Stimulated activated CD8-positive, alpha-beta memory T cell treated with anti-CD3 and anti-CD28 coated beads, Interleukin-12 subunit alpha, Interleukin-12 subunit beta, amount 100 ng/mL, for 24 hours (primary cell): Measurements from ENCODE around the gene DUS3L.
"Not testable (repeated sequence)": the region's sequence is repeated elsewhere in the genome, so short reads cannot be mapped to it uniquely, and the experiment has no call there.

ENCODE experiments used
- DNase-seq: peaks from one replicate; pipeline ENCODE4 v3.0.0-alpha.2; 2020; ENCODE audit errors: extremely low read depth

DUS3L gene

GRCh38 chr19:5800361-5801270, 9.7 kb upstream of the DUS3L start:
- no peak for DNase-seq

DNA sequence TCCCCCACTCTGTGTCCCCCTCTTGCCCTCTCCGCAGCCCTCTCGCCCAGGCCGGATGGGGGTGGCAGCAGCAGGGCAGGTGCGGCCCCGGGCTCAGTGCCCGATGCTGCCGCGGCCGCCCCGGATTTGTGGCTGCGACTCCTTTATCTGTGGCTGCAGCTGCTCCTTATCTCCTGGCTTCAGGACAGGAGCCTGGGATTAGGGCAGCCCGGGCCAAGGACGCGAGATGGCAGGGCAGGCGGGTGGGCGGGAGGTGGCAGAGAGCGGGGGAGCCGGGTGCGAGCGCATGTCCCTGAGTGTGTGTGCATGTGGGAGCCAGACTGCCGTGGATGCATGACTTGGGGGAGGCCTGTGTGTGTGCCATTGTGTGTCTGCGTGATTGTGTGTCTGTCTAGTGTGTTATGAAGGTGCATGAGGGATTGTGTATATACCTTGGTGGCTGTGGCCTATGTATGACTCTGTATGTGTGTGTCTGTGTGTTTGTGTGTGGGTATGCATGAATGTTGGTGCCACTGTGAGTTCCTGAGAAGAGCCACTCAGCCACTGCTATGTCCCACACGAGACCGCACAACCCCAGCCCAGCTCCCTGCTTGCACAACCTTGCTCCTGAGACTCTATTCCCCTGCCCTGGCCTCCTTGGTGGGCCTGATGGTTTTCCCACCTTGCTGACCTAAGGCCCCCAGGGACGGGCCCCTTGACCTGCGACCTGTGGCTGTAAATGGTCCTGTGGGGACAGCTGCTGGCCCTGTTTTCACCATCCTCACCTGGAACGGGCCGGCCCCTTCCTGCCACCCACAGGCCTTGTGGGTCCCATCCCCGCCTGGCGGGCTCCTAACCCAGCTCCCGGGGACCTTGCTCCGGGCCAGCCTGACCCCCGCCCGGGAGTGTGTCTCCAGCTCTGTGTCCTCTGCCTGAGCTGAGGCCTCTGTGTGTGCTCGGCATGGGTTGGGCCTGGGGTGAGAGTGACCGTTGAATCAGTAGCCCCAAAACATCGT, 8.6 kb upstream of the DUS3L start:
- no peak for DNase-seq

DNA sequence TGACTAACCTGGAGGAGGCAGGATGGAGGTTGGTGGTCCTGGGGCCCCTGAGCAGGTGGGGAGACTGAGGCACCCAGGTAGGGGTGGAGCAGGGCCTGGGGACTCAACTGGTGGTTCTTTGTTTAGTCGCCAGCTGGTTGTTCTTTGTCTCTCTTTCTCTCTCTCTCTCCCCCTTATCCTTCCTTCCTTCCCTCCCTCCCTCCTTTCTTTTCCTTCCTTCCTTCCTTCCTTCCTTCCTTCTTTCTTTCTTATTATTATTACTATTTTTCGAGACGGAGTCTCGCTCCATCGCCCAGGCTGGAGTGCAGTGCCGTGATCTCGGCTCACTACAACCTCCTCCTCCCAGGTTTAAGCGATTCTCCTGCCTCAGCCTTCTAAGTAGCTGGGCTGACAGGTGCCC, 7.3 kb upstream of the DUS3L start:
- no peak for DNase-seq

DNA sequence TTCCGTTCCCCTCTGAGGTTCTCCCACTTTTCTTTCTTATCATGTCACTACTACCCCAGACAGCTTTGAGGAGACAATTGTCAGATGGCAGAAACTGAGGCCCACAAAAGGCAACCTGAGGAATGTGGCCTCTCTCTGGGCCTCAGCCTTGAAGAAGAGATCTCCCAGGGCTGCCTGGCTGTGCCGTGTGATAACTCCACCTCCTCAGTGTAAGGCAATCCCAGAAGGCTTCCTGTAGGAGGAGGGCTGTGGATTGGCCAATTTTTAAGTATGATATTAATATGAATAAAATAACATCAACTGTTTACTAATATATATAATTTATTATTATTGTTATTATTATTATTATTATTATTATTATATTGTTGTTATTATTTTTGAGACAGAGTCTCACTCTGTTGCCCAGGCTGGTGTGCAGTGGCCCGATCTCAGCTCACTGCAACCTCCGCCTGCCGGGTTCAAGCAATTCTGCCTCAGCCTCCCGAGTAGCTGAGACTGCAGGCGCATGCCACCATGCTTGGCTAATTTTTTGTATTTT, 4.5 kb upstream of the DUS3L start:
- DNase-seq: no peak

DNA sequence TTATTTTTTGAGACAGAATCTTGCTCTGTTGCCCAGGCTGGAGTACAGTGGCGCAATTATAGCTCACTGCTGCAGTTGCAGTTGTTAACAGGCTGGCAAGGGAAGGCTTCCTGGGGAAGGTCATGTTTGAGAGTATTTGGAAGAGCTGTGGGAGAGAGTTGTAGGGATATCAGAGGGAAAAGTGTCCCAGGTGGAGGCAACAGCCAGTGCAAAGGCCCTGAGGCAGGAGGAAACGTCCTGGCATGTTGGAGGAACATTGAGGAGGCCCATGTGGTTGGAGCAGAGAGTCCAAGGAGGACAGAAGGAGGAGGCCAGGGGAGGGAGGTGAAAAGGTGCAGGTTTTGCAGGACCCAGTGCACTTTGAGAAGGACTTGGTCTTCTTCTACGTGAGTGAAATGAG, 2.2 kb upstream of the DUS3L start:
- no peak for DNase-seq

DNA sequence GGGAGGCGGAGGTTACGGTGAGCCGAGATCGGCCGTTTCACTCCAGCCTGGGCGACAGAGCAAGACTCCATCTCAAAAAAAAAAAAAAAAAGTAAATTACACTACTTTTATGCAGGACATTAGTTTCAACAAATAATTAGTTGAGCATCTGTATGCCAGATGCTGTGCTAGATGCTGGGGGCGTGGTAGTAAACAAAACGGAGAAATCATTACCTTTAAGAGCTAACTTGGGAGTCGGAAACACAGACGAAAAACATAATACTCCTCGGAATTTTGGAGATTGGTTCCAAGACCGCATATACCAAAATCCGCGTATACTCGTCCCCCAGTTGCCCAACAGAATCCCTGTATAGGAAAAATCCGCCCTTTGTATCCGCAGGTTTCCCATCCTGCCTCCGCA, 1.3 kb upstream of the DUS3L start:
- no peak for DNase-seq

- no peak for DNase-seq
These were observed 941 bp downstream of the DUS3L start for GRCh38 chr19:5789886-5790558.

DNA sequence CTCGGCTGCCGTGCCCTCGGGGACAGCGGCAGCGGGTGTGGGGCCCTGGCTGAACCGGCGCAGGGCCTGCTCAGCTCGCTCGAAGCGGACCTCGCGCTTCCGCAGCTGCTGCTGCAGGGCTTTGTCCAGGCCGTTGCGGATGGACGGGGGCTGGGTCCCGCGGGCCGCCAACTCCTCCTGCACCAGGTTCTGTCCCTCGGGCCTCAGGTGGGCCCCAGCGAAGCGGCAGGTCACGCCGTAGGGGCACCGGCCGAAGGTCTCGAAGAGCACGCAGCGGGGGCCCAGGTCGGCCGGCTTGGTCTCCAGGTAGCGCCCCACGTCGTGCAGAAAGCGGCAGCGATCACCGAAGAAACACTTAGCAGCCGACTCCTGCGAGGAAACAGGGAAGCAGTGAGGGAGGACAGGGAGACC, 1.6 kb downstream of the DUS3L start:
- DNase-seq: no peak

- DNase-seq: no peak
These were observed 2.5 kb downstream of the DUS3L start for GRCh38 chr19:5788422-5788821.

DNA sequence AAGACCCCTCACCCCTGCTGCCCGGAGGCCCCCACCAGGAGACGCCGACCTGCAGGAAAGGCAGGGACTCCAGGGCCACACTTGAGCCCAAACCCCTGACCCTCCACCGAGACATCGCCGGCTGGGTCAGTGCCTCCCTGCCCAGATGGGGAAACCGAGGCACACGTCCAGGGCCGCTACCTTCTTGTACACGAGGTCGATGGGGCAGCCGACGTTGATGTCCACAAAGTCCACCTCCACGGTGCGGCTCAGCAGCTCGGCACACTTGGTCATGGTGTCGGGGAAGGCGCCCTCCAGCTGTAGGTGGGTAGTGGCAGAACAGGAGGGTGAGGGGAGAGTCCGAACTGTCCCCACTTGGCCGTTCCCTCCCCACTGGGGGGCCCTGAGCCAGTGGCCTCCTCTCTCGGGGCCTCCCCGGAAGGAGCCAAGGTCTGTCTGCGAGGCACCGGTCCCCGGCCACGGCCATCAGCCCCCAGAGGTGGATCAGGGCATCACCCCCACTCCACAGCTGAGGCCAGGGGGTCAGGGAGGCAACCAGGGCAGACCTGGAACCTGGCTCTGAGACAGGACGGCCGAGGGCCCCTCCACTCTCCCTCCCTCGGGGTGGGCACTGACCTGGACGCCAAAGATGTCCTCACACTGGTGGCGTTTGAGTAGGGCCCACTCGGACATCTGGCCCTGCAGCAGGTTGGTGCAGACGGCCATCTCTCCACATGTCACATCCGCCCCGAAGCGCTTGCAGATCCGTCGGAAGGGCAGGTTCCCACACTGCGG, 3.4 kb downstream of the DUS3L start:
- DNase-seq: no peak

GRCh38 chr19:5786593-5787408, 4.2 kb downstream of the DUS3L start:
- no peak for DNase-seq

DNA sequence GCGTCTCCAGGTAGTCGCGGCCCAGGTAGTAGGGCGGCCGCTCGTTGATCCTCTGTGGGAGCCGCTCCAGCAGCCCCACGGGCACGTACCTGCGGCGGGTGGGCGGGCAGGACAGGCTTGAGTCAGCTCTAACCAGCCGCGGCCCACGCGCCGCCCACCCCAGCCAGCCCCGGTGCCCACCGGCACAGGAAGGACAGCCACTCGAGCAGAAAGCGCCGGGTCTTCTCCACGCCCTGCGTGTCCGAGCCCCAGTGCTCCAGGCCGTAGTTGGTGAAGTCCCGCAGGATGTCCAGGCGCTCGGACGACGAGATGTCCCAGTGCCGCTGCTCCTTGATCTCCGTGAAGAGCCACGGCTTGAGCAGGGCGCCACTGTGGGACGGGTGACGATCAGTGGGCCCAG, 5.5 kb downstream of the DUS3L start:
- DNase-seq: no peak

DNA sequence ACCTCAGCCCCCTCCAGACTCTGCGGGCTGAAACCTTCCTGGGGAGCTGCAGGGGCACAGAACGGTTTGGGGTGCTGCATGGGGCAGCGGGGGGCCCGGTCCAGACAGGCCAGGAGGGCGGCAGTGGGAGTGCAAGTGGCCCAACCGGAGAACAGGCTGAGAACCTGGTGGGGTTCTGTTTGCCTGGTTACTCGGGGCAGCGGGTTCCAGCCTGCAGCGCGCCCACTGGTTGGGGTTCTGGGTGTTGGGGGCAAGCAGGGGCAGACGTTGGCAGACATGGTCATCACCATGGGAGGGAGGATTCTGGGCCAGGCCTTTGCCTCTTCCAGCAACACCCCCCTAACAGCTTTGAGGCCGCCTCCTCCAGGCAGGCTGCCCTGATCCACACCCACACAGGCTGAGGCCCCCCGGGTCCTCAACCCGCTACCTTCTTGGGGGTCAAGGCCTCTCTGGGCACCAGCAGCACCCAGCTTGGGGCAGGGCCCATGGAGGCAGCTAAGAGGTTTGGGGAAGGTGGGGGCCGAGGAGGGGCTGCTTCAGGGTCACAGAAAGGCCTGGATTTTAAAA, 6.3 kb downstream of the DUS3L start, which contains the start of gene PRR22:
PRR22 (minus strand) TSS at position 166 of the 567 bp plus-strand sequence; CDS start at position 80, 86 bp downstream.
- no peak for DNase-seq

DNA sequence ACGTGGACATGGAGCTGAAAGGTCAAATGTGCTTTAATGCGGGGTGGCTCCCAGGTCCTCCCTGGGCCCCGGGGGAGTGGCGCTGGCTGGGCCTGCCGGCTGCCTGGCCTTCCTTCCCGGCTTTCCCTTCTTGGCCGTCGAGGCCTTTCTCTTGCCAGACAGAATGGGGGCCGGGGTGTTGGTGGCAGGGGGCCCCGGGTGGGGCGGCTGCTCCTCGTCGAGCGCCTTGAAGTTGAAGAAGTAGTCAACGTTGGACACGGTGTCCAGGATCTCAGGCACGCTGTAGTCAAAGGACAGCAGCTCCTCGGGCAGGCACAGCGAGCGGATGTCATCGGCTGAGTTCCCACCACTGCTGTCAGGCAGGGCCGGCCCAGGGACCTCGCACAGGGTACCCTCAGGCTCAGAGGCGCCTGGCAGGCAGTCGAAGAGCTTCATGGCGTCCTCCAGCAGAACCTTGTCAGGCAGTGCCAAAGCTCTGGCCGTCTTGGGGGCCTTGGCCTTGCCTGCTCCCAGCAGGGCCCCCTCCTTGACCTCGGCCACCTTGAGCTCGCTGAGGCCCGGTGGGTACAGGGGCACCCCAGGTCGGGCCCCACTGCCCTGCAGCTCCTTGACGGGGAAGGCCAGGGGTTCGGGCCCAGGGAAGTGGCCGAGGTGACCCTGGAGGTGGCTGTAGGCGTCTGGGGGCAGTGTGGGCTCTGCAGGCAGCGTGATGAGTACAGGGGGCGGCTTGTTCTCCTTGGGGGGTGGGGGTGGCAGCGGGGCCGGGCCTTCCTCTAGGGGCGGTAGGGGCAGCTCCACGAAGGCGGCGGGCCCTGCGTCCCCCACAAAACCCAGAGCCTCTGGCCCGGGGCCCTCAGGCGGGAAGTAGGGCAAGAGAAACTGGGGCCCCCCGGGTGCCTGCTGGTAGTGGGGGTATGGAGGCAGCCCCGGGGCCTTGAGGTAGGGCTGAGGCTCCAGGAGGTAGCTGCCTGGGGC, 7.7 kb downstream of the DUS3L start:
- no peak for DNase-seq

DNA sequence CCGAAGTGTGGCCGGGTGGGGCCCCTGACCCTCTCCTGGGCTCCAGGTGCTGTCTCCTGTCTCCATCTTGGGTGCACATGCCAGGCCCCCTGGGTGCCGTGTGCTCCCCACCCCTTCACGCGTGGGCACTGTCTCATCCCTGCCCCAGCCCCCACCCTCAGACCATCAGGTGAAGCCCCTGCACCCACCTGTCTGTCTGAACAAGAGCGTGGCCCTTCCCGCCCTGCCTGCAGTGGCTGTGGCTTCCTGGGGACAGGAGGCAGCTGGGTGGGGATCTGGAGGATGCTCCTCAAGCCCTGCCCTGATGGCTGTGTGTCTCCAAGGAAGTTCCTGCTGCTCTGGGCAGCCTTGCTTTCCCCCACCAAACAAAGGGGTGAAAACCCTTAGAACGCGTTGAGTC, 8.6 kb downstream of the DUS3L start:
- no peak for DNase-seq

- not testable (repeated sequence) for DNase-seq
These were observed 10.0 kb downstream of the DUS3L start for GRCh38 chr19:5780916-5781315.

GRCh38 chr19:5778402-5778801, 12.6 kb downstream of the DUS3L start:
- no peak for DNase-seq

- no peak for DNase-seq
These were observed 15.2 kb downstream of the DUS3L start for GRCh38 chr19:5775668-5776309.
